K562 (cell line): ENCODE measurements around the gene NR1H2. TPM values are rescaled to one million over a fixed set of nuclear protein-coding genes. Genes with fewer than 3 reads are reported as not detected.

Experiments used
- GTF2E2 ChIP-seq: fragments of 200-800 bp; sonication (Bioruptor generic); IDR thresholded peaks from 2 replicates; pipeline ENCODE4 v1.6.1; 2016; ENCODE audit warnings: missing genetic modification characterization, missing compliant biosample characterization
- JUND ChIP-seq, 2 experiments: IDR thresholded peaks; 2 replicates in 1 of 2; 3 replicates in 1 of 2; pipeline ENCODE4 v1.6.1; 2011; ENCODE audit warnings: borderline replicate concordance in 2 of 2, low read depth in 2 of 2, low read length in 2 of 2, improper control_type of control experiment in 1 of 2, missing biosample characterization in 1 of 2, missing genetic modification characterization in 1 of 2, missing genetic modification reagents in 1 of 2
- KLF16 ChIP-seq: IDR thresholded peaks from 2 replicates; pipeline ENCODE4 v1.6.1; 2016; ENCODE audit warnings: antibody characterized with exemption
- NFE2 ChIP-seq: IDR thresholded peaks from 2 replicates; pipeline ENCODE4 v1.6.1; 2014; ENCODE audit warnings: antibody characterized with exemption, low read depth
- RBM14 ChIP-seq: fragments of 200-400 bp; formaldehyde crosslinking; IDR thresholded peaks from 2 replicates; pipeline ENCODE4 v1.6.1; 2018; ENCODE audit warnings: low read depth, mild to moderate bottlenecking, low read length, moderate library complexity, borderline replicate concordance; ENCODE audit not compliant: insufficient read depth
- SMARCA4 ChIP-seq: fragments of 450-650 bp; IDR thresholded peaks from 2 replicates; pipeline ENCODE4 v1.6.1; 2016
- SMARCC2 ChIP-seq: fragments of 450-650 bp; IDR thresholded peaks from 2 replicates; pipeline ENCODE4 v1.6.1; 2017; ENCODE audit warnings: antibody characterized with exemption, moderate library complexity, mild to moderate bottlenecking, low read depth
- SRSF3 ChIP-seq: fragments of 200-400 bp; formaldehyde crosslinking; IDR thresholded peaks from 2 replicates; pipeline ENCODE4 v1.6.1; 2016; ENCODE audit warnings: mild to moderate bottlenecking, low read length, moderate library complexity; ENCODE audit not compliant: insufficient read depth
- SRSF9 ChIP-seq: fragments of 200-400 bp; formaldehyde crosslinking; IDR thresholded peaks from 2 replicates; pipeline ENCODE4 v1.6.1; 2017; ENCODE audit warnings: low read depth, low read length, borderline replicate concordance
- STAT5B ChIP-seq: fragments of 250-450 bp; sonication (Bioruptor Pico); IDR thresholded peaks from 2 replicates; pipeline ENCODE4 v1.8.0; 2021; ENCODE audit warnings: mild to moderate bottlenecking, inconsistent platforms
- VEZF1 ChIP-seq: fragments of 200-800 bp; sonication (Bioruptor generic); IDR thresholded peaks from 2 replicates; pipeline ENCODE4 v1.6.1; 2017; ENCODE audit warnings: missing genetic modification characterization, missing compliant biosample characterization
- ZBTB17 ChIP-seq: fragments of 450-650 bp; formaldehyde crosslinking; IDR thresholded peaks from 2 replicates; pipeline ENCODE4 v1.4.0; 2020; ENCODE audit warnings: mild to moderate bottlenecking
- ZNF3 ChIP-seq: fragments of 250-450 bp; sonication (Bioruptor Pico); IDR thresholded peaks from 2 replicates; pipeline ENCODE4 v1.5.0; 2021; ENCODE audit warnings: mild to moderate bottlenecking, moderate library complexity
- polyA plus RNA-seq, 8 experiments: library from polyadenylated mRNA; depleted of rRNA in 4 of 8; stranded (reverse) in 5 of 8; unstranded in 3 of 8; fragments of >200 nt; fragmentation: Nextera tagmentation in 2 of 8; fragmentation: Illumina TruSeq in 1 of 8; extraction: Ambion mirVana in 2 of 8; extraction: Trizol in 1 of 8; gene quantifications; 2 replicates each; pipeline versions ENCODE4 v1.2.1 to v1.2.3, GENCODE V29; 2011 to 2014; ENCODE audit warnings: inconsistent platforms in 1 of 8, missing spikeins in 1 of 8
- total RNA-seq, 7 experiments: library from RNA; depleted of rRNA in 6 of 7; stranded (reverse); fragments of >200 nt in 6 of 7; fragmentation: Illumina TruSeq in 2 of 7; extraction: Trizol in 2 of 7; gene quantifications; 2 replicates each; pipeline versions ENCODE4 v1.2.1 to v1.2.3, GENCODE V29; 2011 to 2021; ENCODE audit warnings: low replicate concordance in 1 of 7
- TF ChIP-seq, protein P1 (sequence below), 2 experiments: fragments of 450-650 bp in 1 of 2; sonication (generic) in 1 of 2; formaldehyde crosslinking in 1 of 2; IDR thresholded peaks in 1 of 2; conservative IDR thresholded peaks in 1 of 2; 2 replicates each; pipeline versions ENCODE4 v1.6.1 to v1.8.1; 2016 to 2023; ENCODE audit warnings: mild to moderate bottlenecking in 2 of 2, moderate library complexity in 2 of 2, inconsistent platforms in 1 of 2, missing genetic modification reagents in 1 of 2
- TF ChIP-seq, protein P2 (sequence below): fragments of 200-800 bp; sonication (Bioruptor generic); IDR thresholded peaks from 2 replicates; pipeline ENCODE4 v1.6.1; 2016; ENCODE audit warnings: missing genetic modification characterization, missing compliant biosample characterization
- TF ChIP-seq, protein P3 (sequence below): fragments of 250-450 bp; sonication (Bioruptor Pico); IDR thresholded peaks from 2 replicates; pipeline ENCODE4 v1.4.0; 2020
- TF ChIP-seq, protein P4 (sequence below): fragments of 250-450 bp; sonication (Bioruptor Pico); IDR thresholded peaks from 2 replicates; pipeline ENCODE4 v1.9.0; 2021; ENCODE audit warnings: mild to moderate bottlenecking

Gene NR1H2
- total and polyA plus RNA-seq, 9 of the 15 experiments (the other 6 are each of a cell fraction or from before 2014, with no cell fraction given), result 0.11 to 73.8 (median 24.0) TPM

- TF ChIP-seq VEZF1 (peak; percentile 35), GTF2E2 (tag) (0 out of 2 replicates have a peak, but pooled peaks have one; percentile 24), ZNF3 (CRISPR knock-in tag) (no peak), SRSF9 (no peak), SMARCC2 (no peak), KLF16 (peak; percentile 60), SMARCA4 (no peak), JUND (IDR thresholded peaks at IDR 0.05; ENCODE audit: borderline replicate concordance, low read depth, low read length) (peak; percentile 53; the same call in 1 of the 2 replicates), JUND (tag; IDR thresholded peaks at IDR 0.05; ENCODE audit: borderline replicate concordance, low read depth, low read length) (no peak; the same call in 2 of the 3 replicates), SRSF3 (no peak), ZBTB17 (CRISPR knock-in tag) (no peak), STAT5B (CRISPR knock-in tag) (no peak), RBM14 (no peak), NFE2 (no peak; the same call in 1 of the 2 replicates)
- TF ChIP-seq, protein P1, sequence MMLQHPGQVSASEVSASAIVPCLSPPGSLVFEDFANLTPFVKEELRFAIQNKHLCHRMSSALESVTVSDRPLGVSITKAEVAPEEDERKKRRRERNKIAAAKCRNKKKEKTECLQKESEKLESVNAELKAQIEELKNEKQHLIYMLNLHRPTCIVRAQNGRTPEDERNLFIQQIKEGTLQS (IDR thresholded peaks at IDR 0.05), result no peak
- TF ChIP-seq, protein P1 (CRISPR knock-in tag; conservative IDR thresholded peaks at IDR 0.05), result no peak
- TF ChIP-seq, protein P2, sequence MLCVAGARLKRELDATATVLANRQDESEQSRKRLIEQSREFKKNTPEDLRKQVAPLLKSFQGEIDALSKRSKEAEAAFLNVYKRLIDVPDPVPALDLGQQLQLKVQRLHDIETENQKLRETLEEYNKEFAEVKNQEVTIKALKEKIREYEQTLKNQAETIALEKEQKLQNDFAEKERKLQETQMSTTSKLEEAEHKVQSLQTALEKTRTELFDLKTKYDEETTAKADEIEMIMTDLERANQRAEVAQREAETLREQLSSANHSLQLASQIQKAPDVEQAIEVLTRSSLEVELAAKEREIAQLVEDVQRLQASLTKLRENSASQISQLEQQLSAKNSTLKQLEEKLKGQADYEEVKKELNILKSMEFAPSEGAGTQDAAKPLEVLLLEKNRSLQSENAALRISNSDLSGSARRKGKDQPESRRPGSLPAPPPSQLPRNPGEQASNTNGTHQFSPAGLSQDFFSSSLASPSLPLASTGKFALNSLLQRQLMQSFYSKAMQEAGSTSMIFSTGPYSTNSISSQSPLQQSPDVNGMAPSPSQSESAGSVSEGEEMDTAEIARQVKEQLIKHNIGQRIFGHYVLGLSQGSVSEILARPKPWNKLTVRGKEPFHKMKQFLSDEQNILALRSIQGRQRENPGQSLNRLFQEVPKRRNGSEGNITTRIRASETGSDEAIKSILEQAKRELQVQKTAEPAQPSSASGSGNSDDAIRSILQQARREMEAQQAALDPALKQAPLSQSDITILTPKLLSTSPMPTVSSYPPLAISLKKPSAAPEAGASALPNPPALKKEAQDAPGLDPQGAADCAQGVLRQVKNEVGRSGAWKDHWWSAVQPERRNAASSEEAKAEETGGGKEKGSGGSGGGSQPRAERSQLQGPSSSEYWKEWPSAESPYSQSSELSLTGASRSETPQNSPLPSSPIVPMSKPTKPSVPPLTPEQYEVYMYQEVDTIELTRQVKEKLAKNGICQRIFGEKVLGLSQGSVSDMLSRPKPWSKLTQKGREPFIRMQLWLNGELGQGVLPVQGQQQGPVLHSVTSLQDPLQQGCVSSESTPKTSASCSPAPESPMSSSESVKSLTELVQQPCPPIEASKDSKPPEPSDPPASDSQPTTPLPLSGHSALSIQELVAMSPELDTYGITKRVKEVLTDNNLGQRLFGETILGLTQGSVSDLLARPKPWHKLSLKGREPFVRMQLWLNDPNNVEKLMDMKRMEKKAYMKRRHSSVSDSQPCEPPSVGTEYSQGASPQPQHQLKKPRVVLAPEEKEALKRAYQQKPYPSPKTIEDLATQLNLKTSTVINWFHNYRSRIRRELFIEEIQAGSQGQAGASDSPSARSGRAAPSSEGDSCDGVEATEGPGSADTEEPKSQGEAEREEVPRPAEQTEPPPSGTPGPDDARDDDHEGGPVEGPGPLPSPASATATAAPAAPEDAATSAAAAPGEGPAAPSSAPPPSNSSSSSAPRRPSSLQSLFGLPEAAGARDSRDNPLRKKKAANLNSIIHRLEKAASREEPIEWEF (CRISPR knock-in tag), result no peak
- TF ChIP-seq, protein P3, sequence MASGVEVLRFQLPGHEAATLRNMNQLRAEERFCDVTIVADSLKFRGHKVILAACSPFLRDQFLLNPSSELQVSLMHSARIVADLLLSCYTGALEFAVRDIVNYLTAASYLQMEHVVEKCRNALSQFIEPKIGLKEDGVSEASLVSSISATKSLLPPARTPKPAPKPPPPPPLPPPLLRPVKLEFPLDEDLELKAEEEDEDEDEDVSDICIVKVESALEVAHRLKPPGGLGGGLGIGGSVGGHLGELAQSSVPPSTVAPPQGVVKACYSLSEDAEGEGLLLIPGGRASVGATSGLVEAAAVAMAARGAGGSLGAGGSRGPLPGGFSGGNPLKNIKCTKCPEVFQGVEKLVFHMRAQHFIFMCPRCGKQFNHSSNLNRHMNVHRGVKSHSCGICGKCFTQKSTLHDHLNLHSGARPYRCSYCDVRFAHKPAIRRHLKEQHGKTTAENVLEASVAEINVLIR (CRISPR knock-in tag), result no peak
- TF ChIP-seq, protein P4, sequence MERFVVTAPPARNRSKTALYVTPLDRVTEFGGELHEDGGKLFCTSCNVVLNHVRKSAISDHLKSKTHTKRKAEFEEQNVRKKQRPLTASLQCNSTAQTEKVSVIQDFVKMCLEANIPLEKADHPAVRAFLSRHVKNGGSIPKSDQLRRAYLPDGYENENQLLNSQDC, result no peak
Measured at GRCh38 chr19:50414864-50415660, 38.8 kb downstream of the NR1H2 start (continued).
